ENCODE results near the gene SMIM35. TPM values are rescaled to one million over a fixed set of nuclear protein-coding genes. Genes with fewer than 3 reads are reported as not detected.

SMIM35 gene
- total and polyA plus RNA-seq, 9 donors, result 0.08 TPM; not detected in 8

GRCh38 chr11:117977029-117977428 is 109.7 kb downstream of the SMIM35 start:
- Histone ChIP-seq H3K4me1 (ENCODE audit: insufficient read depth) (no peaks in the 10 kb centered on the region), H3K4me3 (no peak overlapping the region), H3K36me3 (no peaks in the 10 kb centered on the region), H3K27ac (no peak overlapping the region), H3K27me3 (no peaks in the 10 kb centered on the region), H3K9me3 (no peaks in the 10 kb centered on the region)
- WGBS, 3 donors, result 66 to 84% (median 73%) methylated on average over 5 of the region's 5 CpGs
- no peak for DNase-seq
- intact Hi-C loops (cut with DNase I), result no loop called here
- TF ChIP-seq CTCF (IDR thresholded peaks at IDR 0.05) (no peak), EP300 (IDR thresholded peaks at IDR 0.05) (no peak)

DNA sequence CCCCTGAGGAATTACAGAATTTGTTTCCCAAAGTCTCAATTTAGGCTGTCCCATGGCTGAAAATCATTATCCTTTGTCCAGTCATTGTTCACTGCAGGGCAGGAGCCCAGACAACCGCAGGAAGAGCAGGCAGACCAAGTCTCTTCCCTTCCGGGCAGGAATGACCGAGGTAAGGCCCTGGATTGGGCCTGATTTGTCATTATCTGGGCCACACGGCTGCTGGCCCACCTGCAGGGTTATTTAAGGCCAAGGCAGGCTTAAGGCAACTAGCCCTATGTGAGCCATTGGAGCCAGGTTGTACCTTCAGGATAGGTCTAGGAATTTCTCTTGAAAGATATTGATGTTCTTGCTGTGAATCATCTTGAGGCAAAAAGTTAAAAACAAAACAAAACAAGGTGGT is 110.3 kb downstream of the SMIM35 start:
- TF ChIP-seq POLR2A (IDR thresholded peaks at IDR 0.05) (no peak), EP300 (IDR thresholded peaks at IDR 0.05) (no peak), CTCF (IDR thresholded peaks at IDR 0.05) (no peak)
- H3K27ac ChIP-seq, result no peak overlapping the region
- no peaks in the 10 kb centered on the region for H3K36me3 ChIP-seq
- whole genome bisulfite sequencing, 3 donors, result 87 to 94% (median 90%) methylated on average over 4 of the region's 4 CpGs
- DNase-seq, result no peak
- no peak overlapping the region for H3K4me3 ChIP-seq
- no peaks in the 10 kb centered on the region for H3K9me3 ChIP-seq
- intact Hi-C loops (cut with DNase I), result no loop called here
- H3K4me1 ChIP-seq (ENCODE audit: insufficient read depth), result no peaks in the 10 kb centered on the region
- no peaks in the 10 kb centered on the region for H3K27me3 ChIP-seq

DNA sequence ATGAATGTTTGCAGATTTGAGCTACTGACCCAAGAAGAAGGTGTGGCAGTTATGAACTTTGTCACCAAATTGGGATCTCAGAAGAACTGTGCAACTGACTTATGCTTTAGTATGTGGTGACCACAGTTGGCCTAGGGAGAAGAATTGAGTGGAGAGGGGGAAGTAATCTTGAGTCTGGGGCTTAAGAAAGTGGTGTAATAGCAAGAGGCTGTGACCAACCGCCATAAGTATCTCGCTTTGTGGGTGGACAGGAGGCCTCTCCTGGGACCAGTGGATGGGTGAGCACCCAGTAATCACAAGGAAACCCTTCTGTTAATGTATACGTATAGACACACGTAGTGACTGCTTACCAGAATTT is 113.3 kb downstream of the SMIM35 start:
- no peaks in the 10 kb centered on the region for H3K4me1 ChIP-seq (ENCODE audit: insufficient read depth)
- WGBS, 3 donors, result 73 to 96% (median 91%) methylated on average over 4 of the region's 4 CpGs
- H3K27me3 ChIP-seq, result no peaks in the 10 kb centered on the region
- no peaks in the 10 kb centered on the region for H3K9me3 ChIP-seq
- no peak overlapping the region for H3K27ac ChIP-seq
- H3K4me3 ChIP-seq, result no peak overlapping the region
- TF ChIP-seq POLR2A (IDR thresholded peaks at IDR 0.05), result no peak
- TF ChIP-seq EP300 (IDR thresholded peaks at IDR 0.05), result no peak
- TF ChIP-seq CTCF (IDR thresholded peaks at IDR 0.05), result no peak
- H3K36me3 ChIP-seq, result no peaks in the 10 kb centered on the region
- intact Hi-C loops (cut with DNase I), result no loop called here
- DNase-seq, result no peak

GRCh38 chr11:117972629-117973502 is 113.9 kb downstream of the SMIM35 start:
- DNase-seq, result no peak
- no peaks in the 10 kb centered on the region for H3K9me3 ChIP-seq
- TF ChIP-seq EP300 (IDR thresholded peaks at IDR 0.05) (no peak), POLR2A (IDR thresholded peaks at IDR 0.05) (no peak), CTCF (IDR thresholded peaks at IDR 0.05) (no peak)
- H3K27ac ChIP-seq, result no peak overlapping the region
- intact Hi-C loops (cut with DNase I), result no loop called here
- no peak overlapping the region for H3K4me3 ChIP-seq
- no peaks in the 10 kb centered on the region for H3K27me3 ChIP-seq
- no peaks in the 10 kb centered on the region for H3K4me1 ChIP-seq (ENCODE audit: insufficient read depth)
- 34 to 55% (median 46%) methylated on average over 9 of the region's 9 CpGs for WGBS, 3 donors
- no peaks in the 10 kb centered on the region for H3K36me3 ChIP-seq
